GM23248 (cell line): ENCODE data around the gene NCKAP5L. TPM values are rescaled to one million over a fixed set of nuclear protein-coding genes. Genes with fewer than 3 reads are reported as not detected.
"Not testable (repeated sequence)": the region's sequence is repeated elsewhere in the genome, so short reads cannot be mapped to it uniquely, and the experiment has no call there.

Source experiments
- DNase-seq: peaks from one replicate; pipeline ENCODE4 v3.0.0-alpha.2; 2015
- H2AFZ ChIP-seq: fragments of 200-600 bp; sonication (generic); 2 replicates; pipeline ENCODE4 v1.6.1; 2016; ENCODE audit warnings: antibody characterized with exemption
- H3F3A ChIP-seq: fragments of 200-600 bp; sonication (generic); 2 replicates; pipeline ENCODE4 v1.6.1; 2016; ENCODE audit warnings: mild to moderate bottlenecking, antibody characterized with exemption, mixed run types; ENCODE audit not compliant: insufficient read depth
- H3K27ac ChIP-seq: fragments of 200-600 bp; sonication (generic); 2 replicates; pipeline ENCODE4 v1.5.1; 2016; ENCODE audit warnings: mild to moderate bottlenecking
- H3K27me3 ChIP-seq: fragments of 200-600 bp; sonication (generic); replicated peaks from 2 replicates; pipeline ENCODE4 v1.6.1; 2016; ENCODE audit warnings: mild to moderate bottlenecking; ENCODE audit not compliant: insufficient read depth
- H3K36me3 ChIP-seq: fragments of 200-600 bp; sonication (generic); 2 replicates; pipeline ENCODE4 v1.6.1; 2016; ENCODE audit warnings: low read depth, mild to moderate bottlenecking
- H3K4me1 ChIP-seq: fragments of 200-600 bp; sonication (generic); 2 replicates; pipeline ENCODE4 v1.6.1; 2016; ENCODE audit warnings: mild to moderate bottlenecking; ENCODE audit not compliant: insufficient read depth
- H3K4me2 ChIP-seq: fragments of 200-600 bp; sonication (generic); one replicate; pipeline ENCODE4 v1.6.1; 2016; ENCODE audit warnings: mild to moderate bottlenecking; ENCODE audit not compliant: unreplicated experiment
- H3K4me3 ChIP-seq: fragments of 200-600 bp; sonication (generic); 2 replicates; pipeline ENCODE4 v1.5.1; 2016; ENCODE audit warnings: mild to moderate bottlenecking
- H3K79me2 ChIP-seq: fragments of 200-600 bp; sonication (generic); 2 replicates; pipeline ENCODE4 v1.6.1; 2016; ENCODE audit warnings: mild to moderate bottlenecking; ENCODE audit not compliant: insufficient read depth
- H3K9ac ChIP-seq: fragments of 200-600 bp; sonication (generic); 2 replicates; pipeline ENCODE4 v1.6.1; 2016; ENCODE audit warnings: mild to moderate bottlenecking
- H3K9me2 ChIP-seq: fragments of 200-600 bp; sonication (generic); 2 replicates; pipeline ENCODE4 v1.6.1; 2016; ENCODE audit warnings: mixed run types, mild to moderate bottlenecking, moderate library complexity; ENCODE audit not compliant: insufficient read depth
- H3K9me3 ChIP-seq: fragments of 200-600 bp; sonication (generic); one replicate; pipeline ENCODE4 v1.6.1; 2017; ENCODE audit warnings: low read depth
- H4K20me1 ChIP-seq: fragments of 200-600 bp; sonication (generic); 2 replicates; pipeline ENCODE4 v1.6.0; 2016; ENCODE audit not compliant: insufficient read depth
- EZH2 ChIP-seq: fragments of 200-600 bp; sonication (generic); IDR thresholded peaks from 2 replicates; pipeline ENCODE4 v1.6.1; 2018; ENCODE audit warnings: antibody characterized with exemption, mild to moderate bottlenecking; ENCODE audit not compliant: insufficient read depth, poor library complexity, severe bottlenecking
- EZH2phosphoT487 ChIP-seq: fragments of 200-600 bp; sonication (generic); IDR thresholded peaks from 2 replicates; pipeline ENCODE4 v1.6.1; 2018; ENCODE audit warnings: antibody characterized with exemption, moderate library complexity, mild to moderate bottlenecking, low read depth; ENCODE audit not compliant: insufficient read depth
- WGBS, 2 experiments: methylation state at CpG; one replicate each; pipeline ENCODE4 v1.1.6; 2015 to 2017; ENCODE audit warnings: low lambda C conversion rate in 2 of 2, low coverage in 1 of 2; ENCODE audit errors: missing lambda C conversion rate in 2 of 2; 5-methylcytosine and 5-hydroxymethylcytosine counted together
- in situ Hi-C: fragments of 300-500 bp; cut with MboI; formaldehyde crosslinking; loops from 2 replicates; pipeline ENCODE4 v1.15.0; 2020
- polyA plus RNA-seq: library from polyadenylated mRNA; unstranded; fragments of >200 nt; fragmentation: Nextera tagmentation; extraction: Ambion mirVana; gene quantifications from 2 replicates; pipeline ENCODE4 v1.2.1, GENCODE V29; 2016
- total RNA-seq: library from RNA; depleted of rRNA; stranded (reverse); fragments of >200 nt; shearing (Covaris generic); gene quantifications from 2 replicates; pipeline ENCODE4 v1.2.3, GENCODE V29; 2014

The NCKAP5L gene
- total and polyA plus RNA-seq, 2 experiments from 2014 or later, result 14.1 to 28.4 TPM

GRCh38 chr12:49865109-49865781, 37.0 kb upstream of the NCKAP5L start:
- H3K9me2 ChIP-seq, result no peaks in the 10 kb centered on the region
- no peaks in the 10 kb centered on the region for H3K79me2 ChIP-seq
- no peak overlapping the region for H3K4me3 ChIP-seq
- no peak overlapping the region for H3K4me2 ChIP-seq
- TF ChIP-seq EZH2, result no peak
- TF ChIP-seq EZH2phosphoT487, result no peak
- H3K9ac ChIP-seq, result no peak overlapping the region
- 63 to 65% methylated on average over 11 to 13 of the region's 13 CpGs for WGBS, 2 experiments
- H3K4me1 ChIP-seq, result peaks cover 7% of the 10 kb centered on the region; the same call in 1 of the 2 replicates
- in situ Hi-C loops, result loop anchor here (25.0 kb wide), 1 partner anchor 197 kb away; the partner anchor contains the start of gene ASIC1
- DNase-seq, result no peak
- no peaks in the 10 kb centered on the region for H3K36me3 ChIP-seq
- H2AFZ ChIP-seq, result no peak overlapping the region
- no peak overlapping the region for H3K27ac ChIP-seq
- 0 out of 2 replicates have a peak, but pooled peaks cover 5% of the 10 kb centered on the region for H3K27me3 ChIP-seq
- no peaks in the 10 kb centered on the region for H3K9me3 ChIP-seq
- H3F3A ChIP-seq, result no peaks in the 10 kb centered on the region
- H4K20me1 ChIP-seq, result no peaks in the 10 kb centered on the region

GRCh38 chr12:49864798-49865090, 36.5 kb upstream of the NCKAP5L start:
- Histone ChIP-seq H3K9ac (no peak overlapping the region), H3K79me2 (no peaks in the 10 kb centered on the region), H3K27me3 (0 out of 2 replicates have a peak, but pooled peaks cover 5% of the 10 kb centered on the region), H3K4me1 (peaks cover 7% of the 10 kb centered on the region; the same call in 1 of the 2 replicates), H3K9me2 (no peaks in the 10 kb centered on the region), H4K20me1 (no peaks in the 10 kb centered on the region), H3K9me3 (no peaks in the 10 kb centered on the region), H3K27ac (no peak overlapping the region), H3F3A (no peaks in the 10 kb centered on the region), H3K4me3 (no peak overlapping the region), H3K36me3 (no peaks in the 10 kb centered on the region), H3K4me2 (no peak overlapping the region), H2AFZ (no peak overlapping the region)
- no peak for DNase-seq
- in situ Hi-C loops, result loop anchor here (25.0 kb wide), 1 partner anchor 198 kb away; the partner anchor contains the start of gene ASIC1
- 17 to 35% methylated on average over 2 of the region's 2 CpGs for WGBS, 2 experiments
- TF ChIP-seq EZH2phosphoT487 (no peak), EZH2 (no peak)

GRCh38 chr12:49863946-49864797, 36.0 kb upstream of the NCKAP5L start:
- H3K36me3 ChIP-seq, result no peaks in the 10 kb centered on the region
- in situ Hi-C loops, result loop anchor here (25.0 kb wide), 1 partner anchor 198 kb away; the partner anchor contains the start of gene ASIC1

DNA sequence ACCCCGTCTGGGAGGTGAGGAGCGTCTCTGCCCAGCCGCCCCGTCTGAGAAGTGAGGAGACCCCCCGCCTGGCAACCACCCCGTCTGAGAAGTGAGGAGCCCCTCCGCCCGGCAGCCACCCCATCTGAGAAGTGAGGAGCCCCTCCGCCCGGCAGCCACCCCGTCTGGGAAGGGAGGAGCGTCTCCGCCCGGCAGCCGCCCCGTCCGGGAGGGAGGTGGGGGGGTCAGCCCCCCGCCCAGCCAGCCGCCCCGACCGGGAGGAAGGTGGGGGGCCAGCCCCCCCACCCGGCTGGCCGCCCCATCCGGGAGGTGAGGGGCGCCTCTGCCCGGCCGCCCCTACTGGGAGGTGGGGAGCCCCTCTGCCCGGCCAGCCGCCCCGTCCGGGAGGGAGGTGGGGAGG, 32.7 kb upstream of the NCKAP5L start:
- 76 to 88% methylated on average over 3 to 30 of the region's 31 CpGs for WGBS, 2 experiments
- H3K36me3 ChIP-seq, H3K4me1 ChIP-seq, H3K79me2 ChIP-seq, H3K4me3 ChIP-seq, H3K9me3 ChIP-seq, H3F3A ChIP-seq, H3K27ac ChIP-seq, H2AFZ ChIP-seq, H4K20me1 ChIP-seq, H3K9ac ChIP-seq, H3K4me2 ChIP-seq, DNase-seq, H3K9me2 ChIP-seq: not testable (repeated sequence)
- H3K27me3 ChIP-seq, result peaks cover 18% of the 10 kb centered on the region; the same call in 1 of the 2 replicates
- in situ Hi-C loops, result loop anchor here (25.0 kb wide), 1 partner anchor 201 kb away; the partner anchor contains the start of gene ASIC1

More at GRCh38 chr12:49863946-49864797, 36.0 kb upstream of the NCKAP5L start:
- no peak overlapping the region for H3K4me3 ChIP-seq
- no peaks in the 10 kb centered on the region for H3K9me2 ChIP-seq
- no peaks in the 10 kb centered on the region for H4K20me1 ChIP-seq
- no peak overlapping the region for H3K9ac ChIP-seq
- H3K79me2 ChIP-seq, result no peaks in the 10 kb centered on the region
- no peak for TF ChIP-seq EZH2phosphoT487
- no peak for TF ChIP-seq EZH2
- DNase-seq, result peak; percentile 23
- H3F3A ChIP-seq, result no peaks in the 10 kb centered on the region
- 0 out of 2 replicates have a peak, but pooled peaks cover 5% of the 10 kb centered on the region for H3K27me3 ChIP-seq
- 0 out of 2 replicates have a peak overlapping the region, but pooled peaks have one; percentile 2 for H2AFZ ChIP-seq
- peaks cover 5% of the 10 kb centered on the region; the same call in 1 of the 2 replicates for H3K4me1 ChIP-seq
- WGBS, 2 experiments, result 59 to 61% methylated on average over 17 of the region's 17 CpGs
- no peaks in the 10 kb centered on the region for H3K9me3 ChIP-seq
- H3K27ac ChIP-seq, result no peak overlapping the region
- no peak overlapping the region for H3K4me2 ChIP-seq

GRCh38 chr12:49855890-49856289, 27.7 kb upstream of the NCKAP5L start:
- in situ Hi-C loops, result loop anchor here (25.0 kb wide), 1 partner anchor 206 kb away; the partner anchor contains the start of gene ASIC1
- not testable (repeated sequence) for DNase-seq, H3K4me3 ChIP-seq, H3K4me1 ChIP-seq, H3K27ac ChIP-seq, H3K36me3 ChIP-seq, H3K79me2 ChIP-seq, H3K9me3 ChIP-seq, H3K9ac ChIP-seq, H3K4me2 ChIP-seq, H3K9me2 ChIP-seq, H4K20me1 ChIP-seq, H2AFZ ChIP-seq, H3F3A ChIP-seq
- peaks cover 25% of the 10 kb centered on the region for H3K27me3 ChIP-seq
- 57 to 83% methylated on average over 3 to 4 of the region's 4 CpGs for WGBS, 2 experiments
